Trophoblast cell (in vitro differentiated cells and primary cell): ENCODE results near the gene DIS3L2.
A peak's percentile ranks its signal among the peaks of the same experiment; 100 is the strongest.

Source experiments
- DNase-seq, 2 donors: peaks; one replicate each; pipeline ENCODE4 v3.0.0-alpha.2; 2016
- H2AFZ ChIP-seq: 2 replicates; pipeline ENCODE4 v1.6.1; 2013; ENCODE audit warnings: low read length, moderate library complexity, mild to moderate bottlenecking; ENCODE audit not compliant: insufficient read depth, poor library complexity
- H2AK5ac ChIP-seq: 2 replicates; pipeline ENCODE4 v1.6.1; 2013; ENCODE audit warnings: mild to moderate bottlenecking, low read length
- H2BK120ac ChIP-seq: 2 replicates; pipeline ENCODE4 v1.6.1; 2013; ENCODE audit warnings: low read length, mild to moderate bottlenecking, moderate library complexity; ENCODE audit not compliant: insufficient read depth, poor library complexity
- H2BK12ac ChIP-seq: 2 replicates; pipeline ENCODE4 v1.6.1; 2013; ENCODE audit warnings: mild to moderate bottlenecking, low read length, moderate library complexity
- H2BK5ac ChIP-seq: 2 replicates; pipeline ENCODE4 v1.6.1; 2013; ENCODE audit warnings: low read length, low read depth, moderate library complexity, mild to moderate bottlenecking; ENCODE audit not compliant: poor library complexity
- H3K14ac ChIP-seq: 2 replicates; pipeline ENCODE4 v1.6.1; 2013; ENCODE audit warnings: mild to moderate bottlenecking, low read length
- H3K18ac ChIP-seq: 2 replicates; pipeline ENCODE4 v1.6.1; 2013; ENCODE audit warnings: mild to moderate bottlenecking, low read length
- H3K23ac ChIP-seq: 2 replicates; pipeline ENCODE4 v1.6.1; 2013; ENCODE audit warnings: low read length
- H3K27ac ChIP-seq: 2 replicates; pipeline ENCODE4 v1.5.1; 2013; ENCODE audit warnings: low read depth, mild to moderate bottlenecking, inconsistent platforms, low read length, moderate library complexity
- H3K27me3 ChIP-seq: 2 replicates; pipeline ENCODE4 v1.6.1; 2013; ENCODE audit warnings: inconsistent platforms, mild to moderate bottlenecking, low read length, moderate library complexity; ENCODE audit not compliant: insufficient read depth
- H3K36me3 ChIP-seq, 2 experiments: 1 replicate in 1 of 2; 2 replicates in 1 of 2; pipeline ENCODE4 v1.6.1; 2013; ENCODE audit warnings: low read length in 2 of 2, mild to moderate bottlenecking in 2 of 2, moderate library complexity in 1 of 2; ENCODE audit not compliant: insufficient read depth in 2 of 2, control insufficient read depth in 1 of 2
- H3K4ac ChIP-seq: 2 replicates; pipeline ENCODE4 v1.6.1; 2013; ENCODE audit warnings: low read depth, mild to moderate bottlenecking, low read length, moderate library complexity
- H3K4me1 ChIP-seq, 2 experiments: 1 replicate in 1 of 2; 2 replicates in 1 of 2; pipeline ENCODE4 v1.6.1; 2013; ENCODE audit warnings: low read length in 2 of 2, mild to moderate bottlenecking in 2 of 2, moderate library complexity in 1 of 2; ENCODE audit not compliant: insufficient read depth in 2 of 2, control insufficient read depth in 1 of 2
- H3K4me2 ChIP-seq: 2 replicates; pipeline ENCODE4 v1.6.1; 2013; ENCODE audit warnings: inconsistent platforms, mild to moderate bottlenecking, low read length, moderate library complexity
- H3K4me3 ChIP-seq: 2 replicates; pipeline ENCODE4 v1.5.1; 2013; ENCODE audit warnings: mild to moderate bottlenecking, low read depth, low read length, inconsistent platforms
- H3K79me1 ChIP-seq: one replicate; pipeline ENCODE4 v1.6.1; 2013; ENCODE audit warnings: low read length
- H3K79me2 ChIP-seq: 2 replicates; pipeline ENCODE4 v1.6.1; 2013; ENCODE audit warnings: low read length, mild to moderate bottlenecking; ENCODE audit not compliant: control insufficient read depth, insufficient read depth, poor library complexity
- H3K9ac ChIP-seq: 2 replicates; pipeline ENCODE4 v1.6.1; 2013; ENCODE audit warnings: mild to moderate bottlenecking, low read length
- H3K9me3 ChIP-seq: 2 replicates; pipeline ENCODE4 v1.6.1; 2013; ENCODE audit warnings: low read depth, mild to moderate bottlenecking, control low read depth, inconsistent platforms, low read length; ENCODE audit not compliant: insufficient read depth
- H4K12ac ChIP-seq: 2 replicates; pipeline ENCODE4 v1.6.1; 2013; ENCODE audit warnings: low read depth, mild to moderate bottlenecking, low read length, moderate library complexity
- H4K8ac ChIP-seq: 2 replicates; pipeline ENCODE4 v1.6.1; 2013; ENCODE audit warnings: low read depth, mild to moderate bottlenecking, low read length, moderate library complexity
- H4K91ac ChIP-seq: one replicate; pipeline ENCODE4 v1.6.1; 2013; ENCODE audit warnings: low read depth, mild to moderate bottlenecking, low read length, moderate library complexity
- WGBS: extraction: QIAGEN DNeasy Blood & Tissue Kit; methylation state at CpG from one replicate; pipeline ENCODE4 v1.1.7; 2013; ENCODE audit warnings: missing lambda C conversion rate; ENCODE audit not compliant: insufficient read length, insufficient coverage; ENCODE audit errors: extremely low coverage; 5-methylcytosine and 5-hydroxymethylcytosine counted together

The DIS3L2 gene

DNA sequence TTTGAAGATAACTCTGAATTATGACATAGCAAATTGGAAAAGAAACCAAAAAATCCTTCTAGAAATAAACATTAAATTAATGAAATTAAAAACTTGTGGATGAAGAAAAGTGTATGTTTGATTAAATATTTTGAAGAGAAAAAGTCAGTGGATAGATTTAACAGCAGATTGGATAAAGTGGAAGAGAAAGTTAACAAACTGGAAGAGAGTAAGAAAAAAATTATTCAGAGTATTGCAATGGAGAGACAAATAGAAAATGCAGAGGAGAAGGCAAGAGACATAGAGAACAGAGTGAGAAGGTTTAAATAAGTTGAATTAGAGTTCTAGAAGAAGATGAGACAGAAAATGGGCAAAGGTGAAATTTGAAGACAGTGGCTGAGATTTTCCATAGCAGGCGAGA is 162.8 kb downstream of the DIS3L2 start:
- no peaks in the 10 kb centered on the region for H3K27me3 ChIP-seq
- H3K9me3 ChIP-seq: no peaks in the 10 kb centered on the region
- H2BK120ac ChIP-seq: no peak overlapping the region
- no peak overlapping the region for H3K18ac ChIP-seq
- H4K8ac ChIP-seq: no peak overlapping the region
- no peak overlapping the region for H3K4me2 ChIP-seq
- H3K14ac ChIP-seq: no peak overlapping the region
- no peaks in the 10 kb centered on the region for H3K4me1 ChIP-seq
- no peak overlapping the region for H4K12ac ChIP-seq
- no peak overlapping the region for H3K4me3 ChIP-seq
- no peak overlapping the region for H2BK5ac ChIP-seq
- H3K79me1 ChIP-seq: no peaks in the 10 kb centered on the region
- H3K23ac ChIP-seq: no peak overlapping the region
- H3K27ac ChIP-seq: no peak overlapping the region
- no peak for DNase-seq
- H4K91ac ChIP-seq: no peak overlapping the region
- no peak overlapping the region for H2AK5ac ChIP-seq
- no peak overlapping the region for H2AFZ ChIP-seq
- no peaks in the 10 kb centered on the region for H3K36me3 ChIP-seq
- no peaks in the 10 kb centered on the region for H3K79me2 ChIP-seq
- H2BK12ac ChIP-seq: no peak overlapping the region
- no peak overlapping the region for H3K4ac ChIP-seq
- no peak overlapping the region for H3K9ac ChIP-seq
- no CpG with 5 or more reads among the region's 1 CpG for WGBS

DNA sequence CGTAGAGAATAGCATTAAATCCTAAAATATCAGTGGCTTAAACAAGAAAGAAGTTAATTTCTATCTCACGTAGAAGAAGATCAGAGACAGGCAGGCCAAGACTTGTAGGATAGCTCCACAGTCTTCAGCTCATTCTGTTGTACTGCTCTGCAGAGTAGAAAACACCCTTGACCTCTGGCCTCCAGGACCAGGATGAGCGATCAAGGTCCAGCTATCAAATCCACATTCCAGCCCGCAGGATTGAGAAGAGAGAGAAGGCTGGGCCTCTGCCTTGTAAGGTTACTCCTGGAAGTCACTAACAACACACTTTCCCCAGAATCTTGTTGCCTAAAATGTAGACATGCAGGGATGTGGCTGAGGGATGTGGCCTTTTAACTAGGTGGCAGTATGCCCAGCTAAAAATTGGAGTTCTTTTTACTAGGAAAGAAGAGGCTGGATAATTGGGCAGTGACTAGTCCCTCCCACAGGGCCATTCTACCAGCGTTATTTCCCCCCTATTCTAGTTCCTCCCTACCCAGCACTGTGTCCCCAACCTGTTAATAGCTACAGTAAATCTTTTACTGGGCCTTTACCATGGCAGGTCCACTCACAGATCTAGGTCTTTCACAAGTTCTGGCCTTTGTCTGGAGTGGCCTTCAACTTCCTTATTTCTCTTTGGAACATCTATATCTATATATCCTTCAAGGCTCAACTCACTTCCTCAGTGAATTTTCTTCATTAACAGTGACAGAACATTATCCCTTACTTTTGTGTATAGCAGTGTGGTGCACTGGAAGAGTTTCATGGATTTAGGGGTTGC is 165.0 kb downstream of the DIS3L2 start:
- Histone ChIP-seq H3K79me1 (no peaks in the 10 kb centered on the region), H3K4me3 (no peak overlapping the region), H2BK12ac (no peak overlapping the region), H3K36me3 (no peaks in the 10 kb centered on the region), H3K27me3 (no peaks in the 10 kb centered on the region), H3K4me2 (no peak overlapping the region), H4K12ac (no peak overlapping the region), H2BK120ac (no peak overlapping the region), H3K18ac (no peak overlapping the region), H3K4ac (no peak overlapping the region), H3K79me2 (no peaks in the 10 kb centered on the region), H3K27ac (no peak overlapping the region), H4K91ac (no peak overlapping the region), H3K9me3 (no peaks in the 10 kb centered on the region), H2BK5ac (no peak overlapping the region), H3K23ac (no peak overlapping the region), H3K9ac (no peak overlapping the region), H3K4me1 (no peaks in the 10 kb centered on the region), H3K14ac (no peak overlapping the region), H2AFZ (no peak overlapping the region), H4K8ac (no peak overlapping the region), H2AK5ac (no peak overlapping the region)
- WGBS: no CpG with 5 or more reads among the region's 5 CpGs
- DNase-seq: peak in 1 of 2 donors; percentile 24

DNA sequence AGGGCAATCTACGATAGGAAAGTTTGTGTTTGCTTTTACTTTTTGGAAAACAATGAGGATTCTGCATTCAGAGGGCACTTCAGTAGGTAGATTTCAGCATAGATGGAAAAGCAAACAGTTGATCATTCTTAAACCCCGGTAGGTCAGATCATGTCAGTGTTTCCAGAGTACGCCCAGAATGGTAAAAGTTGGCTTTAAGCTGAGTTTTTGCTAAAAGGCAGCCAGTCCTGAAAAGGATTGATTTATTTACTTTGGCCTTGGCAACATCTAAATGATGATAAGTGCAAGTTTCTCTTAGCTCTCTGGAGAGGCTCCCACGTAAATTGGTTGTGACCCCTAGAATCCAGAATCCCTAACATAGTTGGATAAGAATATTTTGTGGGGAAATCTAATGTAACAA is 168.0 kb downstream of the DIS3L2 start:
- Histone ChIP-seq H3K36me3 (peaks cover 0 to 3% of the 10 kb centered on the region in 2 experiments), H3K79me2 (no peaks in the 10 kb centered on the region), H4K12ac (no peak overlapping the region), H3K27me3 (no peaks in the 10 kb centered on the region), H2AK5ac (no peak overlapping the region), H2AFZ (no peak overlapping the region), H3K27ac (no peak overlapping the region), H3K14ac (no peak overlapping the region), H2BK5ac (no peak overlapping the region), H4K8ac (no peak overlapping the region), H3K9me3 (no peaks in the 10 kb centered on the region), H3K79me1 (no peaks in the 10 kb centered on the region), H3K9ac (no peak overlapping the region), H2BK12ac (no peak overlapping the region), H3K23ac (no peak overlapping the region), H3K4me2 (no peak overlapping the region), H3K18ac (no peak overlapping the region), H3K4me3 (no peak overlapping the region), H3K4ac (no peak overlapping the region), H2BK120ac (no peak overlapping the region), H3K4me1 (no peaks in the 10 kb centered on the region), H4K91ac (no peak overlapping the region)
- no peak for DNase-seq
- no CpG with 5 or more reads among the region's 4 CpGs for WGBS

GRCh38 chr2:232132181-232132580 is 170.7 kb downstream of the DIS3L2 start:
- Histone ChIP-seq H4K91ac (no peak overlapping the region), H3K79me1 (no peaks in the 10 kb centered on the region), H2BK5ac (no peak overlapping the region), H3K4me3 (no peak overlapping the region), H3K9me3 (no peaks in the 10 kb centered on the region), H3K4ac (no peak overlapping the region), H3K9ac (no peak overlapping the region), H3K36me3 (peaks cover 0 to 3% of the 10 kb centered on the region in 2 experiments), H3K4me1 (no peaks in the 10 kb centered on the region), H3K23ac (no peak overlapping the region), H2BK12ac (no peak overlapping the region), H3K27me3 (no peaks in the 10 kb centered on the region), H3K4me2 (no peak overlapping the region), H2BK120ac (no peak overlapping the region), H4K12ac (no peak overlapping the region), H2AFZ (no peak overlapping the region), H4K8ac (no peak overlapping the region), H2AK5ac (no peak overlapping the region), H3K27ac (no peak overlapping the region), H3K14ac (no peak overlapping the region), H3K18ac (no peak overlapping the region), H3K79me2 (no peaks in the 10 kb centered on the region)
- no CpG with 5 or more reads among the region's 3 CpGs for WGBS
- peak in 1 of 2 donors; percentile 26 for DNase-seq
